Psoas muscle (tissue), 8 donors: ENCODE data around the gene HEMGN. TPM values are rescaled to one million over a fixed set of nuclear protein-coding genes. Genes with fewer than 3 reads are reported as not detected.

Experiments used
- ATAC-seq, 4 donors: fragments of 200-7000 bp; cut with Tn5 transposase; one replicate each; pipeline ENCODE4 v1.9.1; 2020; ENCODE audit warnings: moderate library complexity in 3 of 4, mild to moderate bottlenecking in 2 of 4
- DNase-seq, 2 donors: peaks; one replicate each; pipeline ENCODE4 v3.0.0-alpha.2; 2020
- H3K27ac ChIP-seq: fragments of 200-600 bp; one replicate; pipeline ENCODE4 v1.8.0; 2022
- H3K27me3 ChIP-seq, 3 donors: fragments of 200-600 bp in 1 of 3; one replicate each; pipeline versions ENCODE4 v1.6.1 to v1.8.0; 2013 to 2022; ENCODE audit warnings: low read length in 2 of 3, mild to moderate bottlenecking in 2 of 3, moderate library complexity in 1 of 3; ENCODE audit not compliant: insufficient read depth in 3 of 3
- H3K36me3 ChIP-seq, 2 donors: fragments of 200-600 bp in 1 of 2; one replicate each; pipeline versions ENCODE4 v1.6.1 to v1.8.0; 2013 to 2022; ENCODE audit warnings: low read depth in 1 of 2, mild to moderate bottlenecking in 1 of 2, moderate library complexity in 1 of 2; ENCODE audit not compliant: insufficient read depth in 1 of 2
- H3K4me1 ChIP-seq: fragments of 200-600 bp; one replicate; pipeline ENCODE4 v1.8.0; 2022
- H3K4me3 ChIP-seq: fragments of 200-600 bp; one replicate; pipeline ENCODE4 v1.8.0; 2022; ENCODE audit warnings: mild to moderate bottlenecking
- H3K9me3 ChIP-seq: fragments of 200-600 bp; one replicate; pipeline ENCODE4 v1.8.0; 2022
- CTCF ChIP-seq: fragments of 200-600 bp; IDR thresholded peaks from one replicate; pipeline ENCODE4 v1.8.0; 2022; ENCODE audit warnings: antibody characterized with exemption
- WGBS, 3 donors: extraction: QIAGEN DNeasy Blood & Tissue Kit; methylation state at CpG; one replicate each; pipeline versions ENCODE4 v1.1.6 to v1.1.7; 2013; 5-methylcytosine and 5-hydroxymethylcytosine counted together
- intact Hi-C, 2 donors: fragments of 100-400 bp; cut with DNase I; formaldehyde crosslinking; loops; one replicate each; pipeline versions ENCODE4 v1.11.0 to v1.14.2; 2022
- polyA plus RNA-seq, 3 donors: library from polyadenylated mRNA; stranded (reverse); fragments of 200-250 nt; gene quantifications; one replicate each; pipeline ENCODE4 v1.2.3, GENCODE V29; 2013
- total RNA-seq, 4 donors: library from RNA; stranded (reverse); fragmentation: NEBNext Ultra II Directional in 2 of 4; extraction: Animal tissue kit (Norgen Biotek cat#: 25700) in 2 of 4; gene quantifications; one replicate each; pipeline versions ENCODE4 v1.2.1 to v1.2.4, GENCODE V29; 2021 to 2023
- donor health status: healthy with polysubstance abuse.
- donor health status: DM: no; HTN: no; CAD: no; lungs with moderate emphysema.
- donor health status: Bipolar disorder and iron deficiency.
- donor health status: healthy.
- donor health status: DM: yes; HTN: yes; CAD: no.
- donor health status: DM: no; HTN: no; CAD: no.
- donor health status: DM: no; HTN: no; CAD: no.
- donor health status: DM: yes; HTN: yes; CAD: no.

HEMGN gene
- total and polyA plus RNA-seq, 7 donors, result 0.71 TPM; not detected in 6

GRCh38 chr9:97895211-97895610, 42.8 kb downstream of the HEMGN start:
- TF ChIP-seq CTCF, result no peak
- Histone ChIP-seq H3K36me3 (peaks cover 0 to 20% of the 10 kb centered on the region in 2 donors), H3K27ac (no peak overlapping the region), H3K9me3 (no peaks in the 10 kb centered on the region), H3K4me3 (no peak overlapping the region), H3K27me3 (no peaks in the 10 kb centered on the region), H3K4me1 (no peaks in the 10 kb centered on the region)
- DNase-seq (no peak), ATAC-seq (no peak)
- 88 to 96% (median 91%) methylated on average over 1 of the region's 1 CpG for WGBS, 3 donors
- intact Hi-C loops, result no loop called here

- Histone ChIP-seq H3K27me3 (no peaks in the 10 kb centered on the region), H3K27ac (no peak overlapping the region), H3K9me3 (no peaks in the 10 kb centered on the region), H3K4me3 (no peak overlapping the region), H3K36me3 (peaks cover 0 to 11% of the 10 kb centered on the region in 2 donors), H3K4me1 (no peaks in the 10 kb centered on the region)
- intact Hi-C loops, result no loop called here
- WGBS, 3 donors, result 86 to 89% (median 88%) methylated on average over 2 of the region's 2 CpGs
- no peak for ATAC-seq
- TF ChIP-seq CTCF, result no peak
- no peak for DNase-seq
Observed at GRCh38 chr9:97892421-97892820, 45.6 kb downstream of the HEMGN start.

GRCh38 chr9:97891736-97892135, 46.2 kb downstream of the HEMGN start:
- WGBS, 3 donors, result 74 to 77% (median 75%) methylated on average over 5 of the region's 5 CpGs
- no peaks in the 10 kb centered on the region for H3K27me3 ChIP-seq
- peaks cover 0 to 7% of the 10 kb centered on the region in 2 donors for H3K36me3 ChIP-seq
- H3K4me3 ChIP-seq, result no peak overlapping the region
- ATAC-seq (no peak), DNase-seq (no peak)
- intact Hi-C loops, result no loop called here
- H3K4me1 ChIP-seq, result no peaks in the 10 kb centered on the region
- TF ChIP-seq CTCF, result no peak
- no peaks in the 10 kb centered on the region for H3K9me3 ChIP-seq
- no peak overlapping the region for H3K27ac ChIP-seq

- peak; percentile 32 for TF ChIP-seq CTCF
- Histone ChIP-seq H3K36me3 (no peaks in the 10 kb centered on the region), H3K4me3 (no peak overlapping the region), H3K4me1 (no peaks in the 10 kb centered on the region), H3K27me3 (no peaks in the 10 kb centered on the region), H3K9me3 (no peaks in the 10 kb centered on the region), H3K27ac (no peak overlapping the region)
- WGBS, 3 donors, result 33 to 36% (median 35%) methylated on average over 9 of the region's 9 CpGs
- intact Hi-C loops, result no loop called here
- DNase-seq (no peak), ATAC-seq (no peak)
Observed at GRCh38 chr9:97889941-97890887, 47.8 kb downstream of the HEMGN start.
